OCI-M1 (cell line): Measurements from ENCODE around the gene TRIM14.
A peak's percentile ranks its signal among the peaks of the same experiment; 100 is the strongest.
"Not testable (repeated sequence)": the region's sequence is repeated elsewhere in the genome, so short reads cannot be mapped to it uniquely, and the experiment has no call there.

Experiments used
- DNase-seq: peaks from one replicate; lab custom pipeline; 2025; lab: John Stamatoyannopoulos, UW

TRIM14 gene

DNA sequence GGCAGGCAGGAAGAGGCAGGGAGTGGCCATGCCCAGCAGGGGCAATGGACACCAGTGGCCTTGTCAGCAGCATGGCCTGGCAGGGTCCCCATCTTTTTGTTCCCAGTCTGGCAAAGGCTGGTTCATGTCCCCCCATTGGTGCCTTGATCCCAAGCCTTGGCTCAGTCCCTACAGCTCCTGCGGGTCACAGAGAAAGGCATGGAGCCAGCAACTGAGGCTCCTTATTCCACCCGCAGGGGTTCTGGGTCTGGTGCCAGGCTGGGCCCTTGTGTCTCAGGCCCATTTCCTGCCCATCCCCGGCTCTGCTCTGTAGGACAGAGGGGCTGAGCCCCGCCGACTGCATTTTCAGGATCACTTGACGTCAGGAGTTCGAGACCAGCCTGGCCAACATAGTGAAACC, 14.0 kb downstream of the TRIM14 start:
- DNase-seq: no peak

DNA sequence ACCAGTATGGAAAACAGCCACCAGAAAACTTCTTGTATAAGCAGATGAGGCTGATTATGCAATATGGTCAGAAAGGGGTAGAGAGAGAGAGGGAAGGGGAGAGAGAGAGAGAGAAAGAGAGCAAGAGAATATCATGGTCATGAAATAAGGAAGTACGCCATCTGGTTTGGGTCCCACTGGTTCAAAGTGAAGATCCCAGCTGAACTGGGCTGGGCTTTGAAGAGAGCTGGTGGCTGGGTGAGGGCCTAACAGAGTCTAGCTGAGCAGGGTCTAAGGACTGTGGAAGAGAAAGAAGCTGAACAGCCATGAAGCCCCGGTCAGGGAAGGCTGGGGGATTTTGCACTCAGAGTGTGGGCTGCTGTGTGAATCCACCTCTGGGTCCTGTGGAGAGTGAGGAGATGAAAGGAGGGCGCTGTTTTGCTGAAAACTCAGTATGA, 14.6 kb downstream of the TRIM14 start:
- DNase-seq: no peak

DNA sequence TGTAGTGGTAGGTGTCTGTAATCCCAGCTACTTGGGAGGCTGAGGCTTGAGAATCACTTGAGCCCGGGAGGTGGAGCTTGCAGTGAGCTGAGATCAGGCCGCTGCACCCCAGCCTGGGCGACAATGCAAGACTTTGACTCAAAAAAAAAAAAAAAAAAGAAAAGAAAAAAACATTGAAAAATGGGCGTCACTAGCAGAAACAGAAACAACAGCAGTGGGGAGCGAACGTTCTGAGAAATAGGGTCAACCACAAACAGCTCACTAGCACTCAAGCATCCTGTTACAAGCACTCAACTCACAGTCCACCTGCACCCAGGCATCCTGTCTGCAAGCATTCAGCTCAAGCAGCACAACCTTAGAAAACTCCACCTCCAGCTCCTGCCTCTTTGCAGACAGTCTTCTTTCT, 17.2 kb downstream of the TRIM14 start:
- peak; percentile 60 for DNase-seq

DNA sequence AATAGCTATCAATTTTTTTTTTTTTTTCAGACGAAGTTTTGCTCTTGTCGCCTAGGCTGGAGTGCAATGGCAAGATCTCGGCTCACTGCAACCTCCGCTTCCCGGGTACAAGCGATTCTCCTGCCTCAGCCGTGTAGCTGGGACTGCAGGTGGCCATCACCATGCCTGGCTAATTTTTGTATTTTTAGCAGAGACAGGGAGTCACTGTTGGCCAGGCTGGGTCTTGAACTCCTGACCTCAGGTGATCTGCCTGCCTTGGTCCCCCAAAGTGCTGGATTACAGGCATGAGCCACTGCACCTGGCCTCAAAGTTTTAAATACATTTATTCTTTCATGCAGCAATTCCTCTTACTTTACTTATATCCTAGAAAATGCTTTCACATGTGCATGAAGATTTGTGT, 17.6 kb downstream of the TRIM14 start:
- DNase-seq: no peak

DNA sequence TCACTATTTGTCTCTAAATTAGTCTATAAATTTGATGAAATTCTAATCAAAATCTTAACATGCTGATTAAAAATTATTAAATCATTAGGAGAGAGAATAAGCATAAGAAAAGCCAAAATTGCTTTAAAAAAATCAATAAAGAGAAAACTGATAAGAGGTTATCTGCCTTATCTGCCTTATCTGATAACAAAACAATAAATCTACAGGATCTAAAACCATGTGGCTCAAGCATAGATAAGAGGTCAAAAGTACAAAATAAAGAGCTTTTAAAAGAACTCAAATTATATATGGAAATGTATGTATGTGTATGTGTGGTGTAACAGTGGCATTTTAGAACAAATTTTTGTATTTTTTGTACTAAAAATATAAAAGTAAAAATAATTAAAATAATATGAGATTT, 18.6 kb downstream of the TRIM14 start:
- no peak for DNase-seq

GRCh38 chr9:98099898-98100297, 19.1 kb downstream of the TRIM14 start:
- DNase-seq: no peak

DNA sequence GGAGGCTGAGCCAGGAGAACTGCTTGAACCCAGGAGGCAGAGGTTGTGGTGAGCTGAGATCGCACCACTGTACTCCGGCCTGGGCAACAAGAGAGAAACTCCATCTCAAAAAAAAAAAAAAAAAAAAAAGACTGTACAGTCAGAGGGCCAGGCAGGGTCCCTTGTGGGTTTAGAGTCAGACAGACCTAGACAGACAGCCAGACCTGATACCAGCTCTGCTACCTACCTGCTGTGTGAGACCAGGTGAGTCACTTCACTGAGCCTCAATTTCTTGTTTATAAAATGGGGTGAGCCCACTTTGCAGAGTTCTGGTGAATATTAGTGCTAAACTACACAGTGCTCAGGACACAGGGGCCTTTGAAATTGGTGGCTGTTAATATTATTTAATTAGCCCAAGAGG, 19.7 kb downstream of the TRIM14 start:
- DNase-seq: no peak

GRCh38 chr9:98097836-98098235, 21.2 kb downstream of the TRIM14 start:
- DNase-seq: no peak

DNA sequence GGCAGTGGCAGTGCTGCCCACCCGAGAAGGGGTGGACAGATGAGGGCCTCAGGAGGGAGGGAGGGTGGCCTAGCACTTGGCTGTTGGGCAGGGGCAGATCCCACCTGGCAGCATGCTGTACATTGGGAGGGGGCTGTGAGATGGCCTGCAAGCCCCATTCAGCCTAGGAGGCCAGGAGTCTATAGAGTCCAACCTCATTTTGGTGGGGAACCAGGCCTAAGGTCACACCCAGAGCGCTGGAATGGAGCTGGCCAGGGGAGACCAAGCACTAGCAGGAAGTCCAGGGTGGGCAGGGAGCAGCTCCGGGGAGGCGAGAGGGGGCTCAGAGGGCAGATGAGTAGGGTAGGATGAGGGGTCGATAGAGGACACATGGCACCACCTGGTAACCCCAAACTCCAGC, 22.9 kb downstream of the TRIM14 start:
- no peak for DNase-seq

GRCh38 chr9:98095401-98095800, 23.6 kb downstream of the TRIM14 start:
- no peak for DNase-seq

DNA sequence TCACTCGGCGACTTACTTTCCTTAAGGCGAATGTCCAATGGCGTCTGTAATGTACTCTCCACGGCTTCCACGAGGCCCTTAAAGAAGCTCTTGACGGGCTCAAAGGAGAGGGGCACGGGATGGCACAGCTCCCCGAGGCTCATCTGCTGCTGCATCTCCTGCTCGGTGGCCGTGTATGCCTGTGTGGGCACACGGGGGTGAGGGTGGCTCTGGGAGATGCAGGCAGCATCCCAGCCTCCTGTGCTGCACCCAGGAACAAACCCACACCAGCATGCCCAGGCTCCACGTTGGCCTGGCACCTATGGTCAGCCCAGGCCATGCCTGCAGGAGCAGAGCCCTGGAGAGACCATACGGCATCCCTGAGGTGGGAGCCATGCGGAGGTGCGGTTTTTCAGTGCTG, 24.2 kb downstream of the TRIM14 start:
- no peak for DNase-seq

DNA sequence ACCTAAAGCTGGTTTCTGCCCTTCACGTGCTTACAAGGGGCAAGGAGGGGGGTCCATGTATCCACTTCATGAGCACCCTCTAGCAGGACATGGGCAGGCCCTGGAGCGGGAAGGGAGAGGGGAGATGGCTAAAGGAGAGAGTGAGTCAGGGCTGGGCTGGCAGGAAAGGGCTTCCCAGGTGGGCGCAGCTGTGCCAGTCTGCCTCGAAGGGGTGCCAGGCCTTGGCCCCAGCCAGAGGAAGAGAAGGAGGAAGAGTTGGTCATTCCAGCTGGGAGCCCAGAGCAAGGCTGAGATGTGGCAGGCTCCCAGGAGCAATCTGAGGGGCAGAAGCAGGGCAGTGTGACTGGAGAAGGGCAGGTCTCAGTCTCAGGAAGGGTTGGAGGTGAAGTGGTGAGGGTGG, 24.7 kb downstream of the TRIM14 start:
- no peak for DNase-seq

DNA sequence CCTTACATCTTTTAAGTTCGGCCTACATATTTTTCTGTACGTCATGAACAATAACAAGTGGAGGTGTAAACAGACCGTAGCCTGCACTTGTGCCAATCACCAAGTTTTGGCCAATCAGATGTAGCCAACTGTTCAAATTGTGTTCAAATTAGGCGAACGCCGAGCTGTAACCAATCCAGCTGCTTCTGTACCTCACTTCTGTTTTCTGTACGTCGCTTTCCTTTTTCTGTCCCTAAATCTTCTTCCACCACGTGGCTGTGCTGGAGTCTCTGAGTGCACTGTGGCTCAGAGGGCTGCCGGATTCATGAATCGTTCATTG, 26.4 kb downstream of the TRIM14 start:
- DNase-seq: no peak

GRCh38 chr9:98091735-98092612, 27.0 kb downstream of the TRIM14 start:
- no peak for DNase-seq

- not testable (repeated sequence) for DNase-seq
These were observed 28.3 kb downstream of the TRIM14 start for GRCh38 chr9:98090674-98091073.

- no peak for DNase-seq
These were observed 31.3 kb downstream of the TRIM14 start for GRCh38 chr9:98087420-98088354.

DNA sequence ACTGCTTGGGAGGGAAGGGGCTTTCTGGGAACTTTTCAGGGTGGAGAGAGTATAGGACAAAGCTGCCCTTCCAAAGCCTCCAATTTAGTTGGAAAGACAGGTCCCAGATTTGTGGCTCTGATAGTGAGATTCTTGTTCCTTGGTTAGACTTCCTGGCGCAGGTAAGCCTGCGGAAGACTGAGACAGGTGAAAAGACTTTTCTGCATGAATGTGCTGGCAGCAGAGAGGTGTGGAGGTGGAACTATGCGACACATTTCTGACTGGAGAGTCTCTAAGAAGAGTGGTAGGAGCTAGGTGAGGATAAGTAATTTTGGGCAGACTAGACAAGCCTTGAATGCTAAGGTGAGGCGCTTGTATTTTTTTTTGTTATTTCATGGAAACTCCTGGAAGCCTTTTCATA, 32.6 kb downstream of the TRIM14 start:
- DNase-seq: no peak

GRCh38 chr9:98085944-98086343, 33.1 kb downstream of the TRIM14 start:
- no peak for DNase-seq

GRCh38 chr9:98085058-98085457, 34.0 kb downstream of the TRIM14 start:
- no peak for DNase-seq

DNA sequence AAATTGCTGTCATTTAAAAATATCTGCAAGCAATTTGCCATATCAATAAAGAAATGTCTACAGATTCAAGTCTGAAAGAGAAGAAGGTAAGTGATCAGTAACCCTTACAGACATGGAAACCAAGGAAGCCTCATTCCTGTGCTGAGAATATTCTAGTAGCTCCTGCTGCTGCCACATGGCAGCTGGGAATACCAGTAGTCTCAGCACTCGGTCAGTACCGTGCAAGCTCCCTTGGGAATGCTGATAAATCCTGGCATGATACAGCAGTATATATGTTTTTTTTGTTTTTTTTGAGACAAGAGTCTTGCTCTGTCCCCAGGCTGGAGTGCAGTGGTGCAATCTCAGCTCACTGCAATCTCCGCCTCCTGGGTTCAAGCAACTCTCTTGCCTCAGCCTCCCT, 34.6 kb downstream of the TRIM14 start:
- DNase-seq: no peak

DNA sequence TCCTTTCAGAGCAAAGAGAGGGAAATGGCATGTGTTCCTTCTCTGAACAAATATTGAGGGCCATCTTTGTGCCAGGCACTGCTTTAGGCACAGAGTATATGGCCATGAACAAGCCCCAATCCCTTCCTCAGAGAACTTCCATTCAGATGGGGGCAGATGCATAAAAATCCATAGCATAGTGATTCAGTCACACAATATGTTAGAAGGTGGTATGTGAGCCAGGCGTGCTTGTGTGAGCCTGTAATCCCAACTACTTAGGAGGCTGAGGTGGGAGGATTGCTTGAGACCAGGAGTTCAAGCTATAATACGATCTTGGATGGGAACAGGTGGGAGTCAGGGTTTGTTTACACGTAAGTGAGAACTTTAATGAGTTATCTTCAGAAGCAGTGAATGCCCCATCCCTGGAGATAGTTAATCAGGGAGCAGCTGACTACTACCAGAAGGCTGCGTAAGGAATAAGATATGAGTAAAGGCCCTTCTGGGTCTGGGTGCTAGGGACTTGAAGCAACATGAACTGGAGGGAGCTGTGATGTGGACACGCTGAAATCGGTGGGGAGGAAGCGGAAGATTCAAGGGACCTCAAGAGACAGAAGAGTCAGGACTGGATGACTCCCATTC, 35.3 kb downstream of the TRIM14 start:
- no peak for DNase-seq

- no peak for DNase-seq
These were observed 35.9 kb downstream of the TRIM14 start for GRCh38 chr9:98083061-98083501.
